Parathyroid adenoma (tissue), 2 donors: ENCODE data around the gene CRISP3.

Experiments used
- H2AFZ ChIP-seq: fragments of 300-600 bp; sonication (generic); one replicate; pipeline ENCODE4 v1.7.0; 2017; ENCODE audit warnings: antibody characterized with exemption, mild to moderate bottlenecking
- H3K27ac ChIP-seq: fragments of 300-600 bp; sonication (generic); one replicate; pipeline ENCODE4 v1.7.0; 2017
- H3K27me3 ChIP-seq: fragments of 300-600 bp; sonication (generic); one replicate; pipeline ENCODE4 v1.7.0; 2017; ENCODE audit warnings: low read length; ENCODE audit not compliant: control insufficient read depth, insufficient read depth
- H3K36me3 ChIP-seq: fragments of 300-600 bp; sonication (generic); one replicate; pipeline ENCODE4 v1.7.0; 2017; ENCODE audit warnings: low read length; ENCODE audit not compliant: control insufficient read depth, insufficient read depth
- H3K4me1 ChIP-seq: fragments of 300-600 bp; sonication (generic); one replicate; pipeline ENCODE4 v1.7.0; 2017; ENCODE audit warnings: control low read depth
- H3K4me2 ChIP-seq: fragments of 300-600 bp; sonication (generic); one replicate; pipeline ENCODE4 v1.7.0; 2017; ENCODE audit warnings: low read length
- H3K4me3 ChIP-seq: fragments of 300-600 bp; sonication (generic); one replicate; pipeline ENCODE4 v1.7.0; 2017; ENCODE audit warnings: low read depth, low read length
- H3K79me2 ChIP-seq: fragments of 300-600 bp; sonication (generic); one replicate; pipeline ENCODE4 v1.7.0; 2017; ENCODE audit warnings: control low read depth
- H3K9ac ChIP-seq: fragments of 300-600 bp; sonication (generic); one replicate; pipeline ENCODE4 v1.7.0; 2017; ENCODE audit warnings: mild to moderate bottlenecking
- H3K9me3 ChIP-seq: fragments of 300-600 bp; sonication (generic); one replicate; pipeline ENCODE4 v1.7.0; 2017; ENCODE audit warnings: low read length; ENCODE audit not compliant: control insufficient read depth
- CTCF ChIP-seq: fragments of 300-600 bp; sonication (generic); IDR thresholded peaks from one replicate; pipeline ENCODE4 v1.7.0; 2017; ENCODE audit warnings: antibody characterized with exemption, mild to moderate bottlenecking
- donor health status: primary hyperparathyroidism.

The CRISP3 gene

DNA sequence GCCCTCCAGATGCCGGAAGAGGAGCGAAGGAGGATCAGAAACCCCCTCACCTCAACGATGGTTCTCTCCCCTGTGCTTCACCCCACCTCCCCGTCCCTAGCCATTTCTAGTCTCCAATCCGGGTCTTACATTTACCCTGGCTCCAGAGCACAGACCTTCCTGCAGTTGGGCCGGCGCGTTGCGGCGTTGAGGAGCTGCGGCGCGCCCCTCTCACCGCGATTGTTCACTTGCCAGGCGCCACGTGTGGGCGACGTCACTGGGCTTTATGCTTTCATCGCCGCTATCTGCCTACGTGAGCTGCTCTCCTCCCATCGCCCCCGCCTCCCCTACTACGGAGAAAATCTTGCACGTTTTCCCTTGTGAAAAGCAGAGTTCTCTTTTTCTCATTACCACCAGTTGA, 30.8 kb downstream of the CRISP3 start, which contains the start of gene CRISP2:
CRISP2 (minus strand) TSS at position 198 of the 400 bp plus-strand sequence. CDS start 4,347 bp downstream, outside the sequence.
- no peaks in the 10 kb centered on the region for H3K27me3 ChIP-seq
- H3K27ac ChIP-seq: no peak within 1 kb of the TSS
- H3K4me3 ChIP-seq: no peak within 1 kb of the TSS
- H3K36me3 ChIP-seq: no peaks in the 10 kb centered on the region
- H2AFZ ChIP-seq: no peak within 1 kb of the TSS
- H3K4me2 ChIP-seq: no peak within 1 kb of the TSS
- no peak within 1 kb of the TSS for H3K9ac ChIP-seq
- TF ChIP-seq CTCF: no peak
- H3K4me1 ChIP-seq: no peaks in the 10 kb centered on the region
- H3K79me2 ChIP-seq: no peaks in the 10 kb centered on the region
- no peaks in the 10 kb centered on the region for H3K9me3 ChIP-seq

DNA sequence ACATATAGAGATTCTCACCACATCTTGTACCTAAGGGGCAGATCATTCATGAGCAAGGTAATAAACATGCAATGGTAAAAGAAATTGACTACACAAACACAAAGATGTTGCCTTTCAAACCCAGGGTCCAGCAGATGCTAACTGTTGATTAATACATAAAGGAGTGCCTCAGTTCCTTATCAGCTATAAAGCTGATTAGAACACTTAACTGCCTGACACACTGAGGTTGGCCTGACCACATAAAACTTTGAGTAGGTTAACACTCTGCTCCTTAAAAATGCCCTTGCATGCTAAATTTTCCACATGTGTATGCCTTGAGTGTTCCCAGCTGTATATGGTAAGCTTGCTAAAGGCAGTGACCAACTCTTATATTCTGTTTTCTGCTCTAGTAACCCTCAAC, 45.7 kb downstream of the CRISP3 start:
- Histone ChIP-seq H3K36me3 (no peaks in the 10 kb centered on the region), H3K9ac (no peak overlapping the region), H3K79me2 (no peaks in the 10 kb centered on the region), H3K9me3 (peaks cover 3% of the 10 kb centered on the region), H3K4me3 (no peak overlapping the region), H3K4me2 (no peak overlapping the region), H3K4me1 (no peaks in the 10 kb centered on the region), H2AFZ (no peak overlapping the region), H3K27ac (no peak overlapping the region), H3K27me3 (no peaks in the 10 kb centered on the region)
- no peak for TF ChIP-seq CTCF

DNA sequence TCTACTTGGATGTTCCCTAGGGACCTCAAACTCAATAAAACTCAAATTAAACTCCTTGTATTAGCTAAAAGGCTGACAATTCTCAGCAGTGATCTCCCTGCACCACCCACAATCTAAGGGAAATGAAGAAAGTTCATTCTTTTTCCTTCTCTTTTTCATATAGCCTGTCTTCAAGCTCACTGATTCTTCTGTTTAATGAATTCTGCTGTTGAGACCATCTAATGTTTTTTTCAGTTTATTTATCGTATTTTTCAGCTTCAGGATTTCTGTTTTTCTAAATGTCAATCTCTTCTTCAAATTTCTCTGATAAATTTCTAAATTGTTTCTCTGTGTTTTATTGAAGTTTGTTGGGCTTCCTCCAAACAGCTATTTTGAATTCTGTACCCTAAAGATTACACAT, 50.7 kb downstream of the CRISP3 start:
- H3K9ac ChIP-seq: no peak overlapping the region
- no peaks in the 10 kb centered on the region for H3K79me2 ChIP-seq
- no peak overlapping the region for H3K4me2 ChIP-seq
- TF ChIP-seq CTCF: no peak
- H3K27me3 ChIP-seq: no peaks in the 10 kb centered on the region
- no peak overlapping the region for H2AFZ ChIP-seq
- no peaks in the 10 kb centered on the region for H3K4me1 ChIP-seq
- H3K4me3 ChIP-seq: no peak overlapping the region
- H3K27ac ChIP-seq: no peak overlapping the region
- H3K9me3 ChIP-seq: no peaks in the 10 kb centered on the region
- no peaks in the 10 kb centered on the region for H3K36me3 ChIP-seq

DNA sequence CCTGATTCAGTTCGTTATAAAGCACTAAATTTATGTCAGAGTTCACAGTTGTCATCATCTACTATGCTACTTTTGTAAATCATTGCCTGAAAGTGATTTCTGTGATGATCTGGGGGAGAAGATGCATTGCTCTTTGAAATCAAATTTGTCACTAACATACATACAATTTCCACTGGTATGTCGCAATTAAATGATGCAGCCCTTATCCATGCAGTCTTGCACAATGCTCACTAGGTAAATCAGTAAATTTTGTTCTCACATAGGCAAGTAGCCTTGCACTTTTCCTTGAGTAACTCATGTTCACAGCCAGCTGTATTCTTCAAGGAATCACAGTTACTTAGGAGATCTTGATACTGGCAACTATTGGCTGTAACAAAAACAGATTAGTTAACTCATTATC, 51.7 kb downstream of the CRISP3 start:
- no peaks in the 10 kb centered on the region for H3K4me1 ChIP-seq
- H3K79me2 ChIP-seq: no peaks in the 10 kb centered on the region
- no peaks in the 10 kb centered on the region for H3K27me3 ChIP-seq
- H3K9me3 ChIP-seq: no peaks in the 10 kb centered on the region
- no peak for TF ChIP-seq CTCF
- H3K9ac ChIP-seq: no peak overlapping the region
- no peaks in the 10 kb centered on the region for H3K36me3 ChIP-seq
- no peak overlapping the region for H3K4me2 ChIP-seq
- H3K27ac ChIP-seq: no peak overlapping the region
- no peak overlapping the region for H2AFZ ChIP-seq
- no peak overlapping the region for H3K4me3 ChIP-seq
